ENCODE data around the gene PSAP.

- TF ChIP-seq POLR2A (IDR thresholded peaks at IDR 0.05): no peak
- TF ChIP-seq CTCF (IDR thresholded peaks at IDR 0.05): no peak
Measured at GRCh38 chr10:71771821-71772617, 79.0 kb downstream of the PSAP start.

All from right lobe of liver (tissue), 4 donors.